Measurements from ENCODE around the gene ABCA3. TPM values are rescaled to one million over a fixed set of nuclear protein-coding genes. Genes with fewer than 3 reads are reported as not detected.

The ABCA3 gene
- total and polyA plus RNA-seq, 2 experiments from 2014 or later, result 3.0 to 4.1 TPM

DNA sequence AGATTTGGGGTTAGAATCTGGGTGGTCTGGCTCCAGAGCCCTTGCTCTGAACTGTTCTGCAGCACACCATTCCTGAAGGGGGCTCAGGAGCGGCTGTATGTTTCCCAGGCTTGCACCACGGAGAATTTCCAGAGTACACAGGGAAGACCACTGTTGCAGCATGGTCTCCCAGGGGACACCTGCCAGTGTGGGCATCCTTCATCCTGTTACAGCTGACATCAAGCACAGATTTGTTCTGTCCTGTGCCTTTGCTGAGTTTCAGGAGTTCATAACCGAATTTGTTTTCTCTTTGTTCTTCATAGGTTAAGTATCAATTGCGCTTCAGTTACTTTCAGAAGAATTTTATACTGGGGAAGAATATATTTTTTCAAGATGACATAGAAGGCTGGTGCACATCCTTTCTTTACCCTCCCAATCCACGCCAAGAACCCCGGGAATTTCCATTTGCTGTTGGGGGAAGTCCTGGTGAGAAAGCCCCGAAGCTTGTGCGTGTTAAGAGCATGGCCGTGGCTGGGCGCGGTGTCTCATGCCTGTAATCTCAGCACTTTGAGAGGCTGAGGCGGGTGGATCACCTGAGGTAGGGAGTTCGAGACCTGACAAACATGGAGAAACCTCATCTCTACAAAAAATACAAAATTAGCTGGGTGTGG lies 26.3 kb upstream of the ABCA3 start:
- H3K4me1 Mint-ChIP-seq, result no peaks in the 10 kb centered on the region

More for the DNA sequence above, 26.3 kb upstream of the ABCA3 start:
- H3K9me2 ChIP-seq (ENCODE audit: insufficient read depth), result peaks cover 8% of the 10 kb centered on the region; the same call in 1 of the 2 replicates
- DNase-seq (ENCODE audit: low spot score), result no peak
- no peak overlapping the region for H3K4me3 ChIP-seq
- no peaks in the 10 kb centered on the region for H4K20me1 ChIP-seq (replicated peaks; ENCODE audit: insufficient read depth)
- no peak overlapping the region for H3K4me3 Mint-ChIP-seq
- no peaks in the 10 kb centered on the region for H3K27me3 Mint-ChIP-seq (ENCODE audit: insufficient read depth, low read depth, poor library complexity)
- H3K27ac ChIP-seq (ENCODE audit: low read depth), result no peak overlapping the region
- H3K4me1 ChIP-seq (ENCODE audit: insufficient read depth), result no peaks in the 10 kb centered on the region
- ATAC-seq, result no peak
- H3K36me3 ChIP-seq (ENCODE audit: insufficient read depth), result no peaks in the 10 kb centered on the region
- H3K27ac Mint-ChIP-seq, result no peak overlapping the region
- no peaks in the 10 kb centered on the region for H3K36me3 Mint-ChIP-seq (ENCODE audit: low read depth)
- no peaks in the 10 kb centered on the region for H3K9me3 Mint-ChIP-seq
- H3F3A ChIP-seq (replicated peaks; ENCODE audit: low read depth), result no peaks in the 10 kb centered on the region
- no peaks in the 10 kb centered on the region for H3K79me2 ChIP-seq (replicated peaks; ENCODE audit: insufficient read depth)
- H3K27me3 ChIP-seq (ENCODE audit: insufficient read depth), result no peaks in the 10 kb centered on the region
- TF ChIP-seq STAT1 (IDR thresholded peaks at IDR 0.05; ENCODE audit: unreplicated experiment) (no peak), POLR2AphosphoS5 (IDR thresholded peaks at IDR 0.05; ENCODE audit: low read depth) (no peak), JUNB (IDR thresholded peaks at IDR 0.05; ENCODE audit: unreplicated experiment) (no peak), EZH2 (IDR thresholded peaks at IDR 0.05; ENCODE audit: low read depth, unreplicated experiment) (no peak), NANOG (IDR thresholded peaks at IDR 0.05; ENCODE audit: borderline replicate concordance) (no peak), REST (IDR thresholded peaks at IDR 0.05; ENCODE audit: unreplicated experiment) (no peak), ETS1 (IDR thresholded peaks at IDR 0.05) (no peak), ZNF331 (CRISPR knock-in tag; IDR thresholded peaks at IDR 0.05; ENCODE audit: low read depth) (no peak), EZH2phosphoT487 (IDR thresholded peaks at IDR 0.05; ENCODE audit: unreplicated experiment) (no peak), CREB1 (CRISPR knock-in tag; IDR thresholded peaks at IDR 0.05; ENCODE audit: low read depth) (no peak), ZNF114 (CRISPR knock-in tag; IDR thresholded peaks at IDR 0.05) (no peak)
- TF ChIP-seq, protein P1, sequence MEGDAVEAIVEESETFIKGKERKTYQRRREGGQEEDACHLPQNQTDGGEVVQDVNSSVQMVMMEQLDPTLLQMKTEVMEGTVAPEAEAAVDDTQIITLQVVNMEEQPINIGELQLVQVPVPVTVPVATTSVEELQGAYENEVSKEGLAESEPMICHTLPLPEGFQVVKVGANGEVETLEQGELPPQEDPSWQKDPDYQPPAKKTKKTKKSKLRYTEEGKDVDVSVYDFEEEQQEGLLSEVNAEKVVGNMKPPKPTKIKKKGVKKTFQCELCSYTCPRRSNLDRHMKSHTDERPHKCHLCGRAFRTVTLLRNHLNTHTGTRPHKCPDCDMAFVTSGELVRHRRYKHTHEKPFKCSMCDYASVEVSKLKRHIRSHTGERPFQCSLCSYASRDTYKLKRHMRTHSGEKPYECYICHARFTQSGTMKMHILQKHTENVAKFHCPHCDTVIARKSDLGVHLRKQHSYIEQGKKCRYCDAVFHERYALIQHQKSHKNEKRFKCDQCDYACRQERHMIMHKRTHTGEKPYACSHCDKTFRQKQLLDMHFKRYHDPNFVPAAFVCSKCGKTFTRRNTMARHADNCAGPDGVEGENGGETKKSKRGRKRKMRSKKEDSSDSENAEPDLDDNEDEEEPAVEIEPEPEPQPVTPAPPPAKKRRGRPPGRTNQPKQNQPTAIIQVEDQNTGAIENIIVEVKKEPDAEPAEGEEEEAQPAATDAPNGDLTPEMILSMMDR (conservative IDR thresholded peaks at IDR 0.05; ENCODE audit: low read depth in 2 of 2), result no peak
- TF ChIP-seq, protein P2, sequence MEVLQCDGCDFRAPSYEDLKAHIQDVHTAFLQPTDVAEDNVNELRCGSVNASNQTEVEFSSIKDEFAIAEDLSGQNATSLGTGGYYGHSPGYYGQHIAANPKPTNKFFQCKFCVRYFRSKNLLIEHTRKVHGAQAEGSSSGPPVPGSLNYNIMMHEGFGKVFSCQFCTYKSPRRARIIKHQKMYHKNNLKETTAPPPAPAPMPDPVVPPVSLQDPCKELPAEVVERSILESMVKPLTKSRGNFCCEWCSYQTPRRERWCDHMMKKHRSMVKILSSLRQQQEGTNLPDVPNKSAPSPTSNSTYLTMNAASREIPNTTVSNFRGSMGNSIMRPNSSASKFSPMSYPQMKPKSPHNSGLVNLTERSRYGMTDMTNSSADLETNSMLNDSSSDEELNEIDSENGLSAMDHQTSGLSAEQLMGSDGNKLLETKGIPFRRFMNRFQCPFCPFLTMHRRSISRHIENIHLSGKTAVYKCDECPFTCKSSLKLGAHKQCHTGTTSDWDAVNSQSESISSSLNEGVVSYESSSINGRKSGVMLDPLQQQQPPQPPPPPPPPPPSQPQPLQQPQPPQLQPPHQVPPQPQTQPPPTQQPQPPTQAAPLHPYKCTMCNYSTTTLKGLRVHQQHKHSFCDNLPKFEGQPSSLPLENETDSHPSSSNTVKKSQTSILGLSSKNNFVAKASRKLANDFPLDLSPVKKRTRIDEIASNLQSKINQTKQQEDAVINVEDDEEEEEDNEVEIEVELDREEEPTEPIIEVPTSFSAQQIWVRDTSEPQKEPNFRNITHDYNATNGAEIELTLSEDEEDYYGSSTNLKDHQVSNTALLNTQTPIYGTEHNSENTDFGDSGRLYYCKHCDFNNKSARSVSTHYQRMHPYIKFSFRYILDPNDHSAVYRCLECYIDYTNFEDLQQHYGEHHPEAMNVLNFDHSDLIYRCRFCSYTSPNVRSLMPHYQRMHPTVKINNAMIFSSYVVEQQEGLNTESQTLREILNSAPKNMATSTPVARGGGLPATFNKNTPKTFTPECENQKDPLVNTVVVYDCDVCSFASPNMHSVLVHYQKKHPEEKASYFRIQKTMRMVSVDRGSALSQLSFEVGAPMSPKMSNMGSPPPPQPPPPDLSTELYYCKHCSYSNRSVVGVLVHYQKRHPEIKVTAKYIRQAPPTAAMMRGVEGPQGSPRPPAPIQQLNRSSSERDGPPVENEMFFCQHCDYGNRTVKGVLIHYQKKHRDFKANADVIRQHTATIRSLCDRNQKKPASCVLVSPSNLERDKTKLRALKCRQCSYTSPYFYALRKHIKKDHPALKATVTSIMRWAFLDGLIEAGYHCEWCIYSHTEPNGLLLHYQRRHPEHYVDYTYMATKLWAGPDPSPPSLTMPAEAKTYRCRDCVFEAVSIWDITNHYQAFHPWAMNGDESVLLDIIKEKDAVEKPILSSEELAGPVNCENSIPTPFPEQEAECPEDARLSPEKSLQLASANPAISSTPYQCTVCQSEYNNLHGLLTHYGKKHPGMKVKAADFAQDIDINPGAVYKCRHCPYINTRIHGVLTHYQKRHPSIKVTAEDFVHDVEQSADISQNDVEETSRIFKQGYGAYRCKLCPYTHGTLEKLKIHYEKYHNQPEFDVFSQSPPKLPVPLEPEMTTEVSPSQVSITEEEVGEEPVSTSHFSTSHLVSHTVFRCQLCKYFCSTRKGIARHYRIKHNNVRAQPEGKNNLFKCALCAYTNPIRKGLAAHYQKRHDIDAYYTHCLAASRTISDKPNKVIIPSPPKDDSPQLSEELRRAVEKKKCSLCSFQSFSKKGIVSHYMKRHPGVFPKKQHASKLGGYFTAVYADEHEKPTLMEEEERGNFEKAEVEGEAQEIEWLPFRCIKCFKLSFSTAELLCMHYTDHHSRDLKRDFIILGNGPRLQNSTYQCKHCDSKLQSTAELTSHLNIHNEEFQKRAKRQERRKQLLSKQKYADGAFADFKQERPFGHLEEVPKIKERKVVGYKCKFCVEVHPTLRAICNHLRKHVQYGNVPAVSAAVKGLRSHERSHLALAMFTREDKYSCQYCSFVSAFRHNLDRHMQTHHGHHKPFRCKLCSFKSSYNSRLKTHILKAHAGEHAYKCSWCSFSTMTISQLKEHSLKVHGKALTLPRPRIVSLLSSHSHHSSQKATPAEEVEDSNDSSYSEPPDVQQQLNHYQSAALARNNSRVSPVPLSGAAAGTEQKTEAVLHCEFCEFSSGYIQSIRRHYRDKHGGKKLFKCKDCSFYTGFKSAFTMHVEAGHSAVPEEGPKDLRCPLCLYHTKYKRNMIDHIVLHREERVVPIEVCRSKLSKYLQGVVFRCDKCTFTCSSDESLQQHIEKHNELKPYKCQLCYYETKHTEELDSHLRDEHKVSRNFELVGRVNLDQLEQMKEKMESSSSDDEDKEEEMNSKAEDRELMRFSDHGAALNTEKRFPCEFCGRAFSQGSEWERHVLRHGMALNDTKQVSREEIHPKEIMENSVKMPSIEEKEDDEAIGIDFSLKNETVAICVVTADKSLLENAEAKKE (CRISPR knock-in tag; IDR thresholded peaks at IDR 0.05), result no peak
- H2AFZ ChIP-seq, result no peak overlapping the region
- H3K4me2 ChIP-seq, result no peak overlapping the region
